GM18508 (cell line): ENCODE data around the gene GGPS1.
"Not testable (repeated sequence)": the region's sequence is repeated elsewhere in the genome, so short reads cannot be mapped to it uniquely, and the experiment has no call there.

ENCODE experiments used
- ATAC-seq: cut with Tn5 transposase; IDR thresholded peaks from one replicate; pipeline ENCODE4 v1.9.1; 2021; ENCODE audit warnings: moderate number of reproducible peaks; ENCODE audit not compliant: insufficient read depth, unreplicated experiment

GGPS1 gene

DNA sequence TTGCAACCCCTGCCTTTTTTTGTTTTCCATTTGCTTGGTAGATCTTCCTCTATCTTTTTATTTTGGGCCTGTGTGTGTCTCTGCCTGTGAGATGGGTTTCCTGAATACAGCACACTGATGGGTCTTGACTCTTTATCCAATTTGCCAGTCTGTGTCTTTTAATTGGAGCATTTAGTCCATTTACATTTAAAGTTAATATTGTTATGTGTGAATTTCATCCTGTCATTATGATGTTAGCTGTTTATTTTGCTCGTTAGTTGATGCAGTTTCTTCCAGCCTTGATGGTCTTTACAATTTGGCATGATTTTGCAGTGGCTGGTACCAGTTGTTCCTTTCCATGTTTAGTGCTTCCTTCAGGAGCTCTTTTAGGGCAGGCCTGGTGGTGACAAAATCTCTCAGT is 57.3 kb downstream of the GGPS1 start:
- not testable (repeated sequence) for ATAC-seq

DNA sequence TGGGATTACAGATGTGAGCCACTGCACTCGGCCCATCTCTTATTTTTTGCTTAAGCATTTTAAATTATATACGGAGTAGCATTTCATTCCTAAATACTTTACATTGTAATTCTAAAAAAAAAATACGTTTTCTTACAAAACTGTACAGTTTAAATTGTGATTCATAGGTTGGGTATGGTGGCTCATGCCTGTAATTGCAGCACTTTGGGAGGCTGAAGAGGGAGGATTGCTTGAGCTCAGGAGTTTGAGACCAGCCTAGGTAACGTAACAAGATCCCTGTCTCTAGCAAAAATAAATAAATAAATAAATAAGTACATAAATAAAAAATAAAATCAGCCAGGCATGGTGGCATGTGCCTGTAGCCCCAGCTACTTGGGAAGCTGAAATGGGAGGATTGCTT is 63.5 kb downstream of the GGPS1 start:
- ATAC-seq: no peak
